Fibroblast of peridontal ligament (primary cell): ENCODE results near the gene SLC5A11.
"Not testable (repeated sequence)": the region's sequence is repeated elsewhere in the genome, so short reads cannot be mapped to it uniquely, and the experiment has no call there.

Experiments
- DNase-seq: peaks from one replicate; pipeline ENCODE4 v3.0.0-alpha.2; 2010; ENCODE audit errors: extremely low read depth

The SLC5A11 gene

DNA sequence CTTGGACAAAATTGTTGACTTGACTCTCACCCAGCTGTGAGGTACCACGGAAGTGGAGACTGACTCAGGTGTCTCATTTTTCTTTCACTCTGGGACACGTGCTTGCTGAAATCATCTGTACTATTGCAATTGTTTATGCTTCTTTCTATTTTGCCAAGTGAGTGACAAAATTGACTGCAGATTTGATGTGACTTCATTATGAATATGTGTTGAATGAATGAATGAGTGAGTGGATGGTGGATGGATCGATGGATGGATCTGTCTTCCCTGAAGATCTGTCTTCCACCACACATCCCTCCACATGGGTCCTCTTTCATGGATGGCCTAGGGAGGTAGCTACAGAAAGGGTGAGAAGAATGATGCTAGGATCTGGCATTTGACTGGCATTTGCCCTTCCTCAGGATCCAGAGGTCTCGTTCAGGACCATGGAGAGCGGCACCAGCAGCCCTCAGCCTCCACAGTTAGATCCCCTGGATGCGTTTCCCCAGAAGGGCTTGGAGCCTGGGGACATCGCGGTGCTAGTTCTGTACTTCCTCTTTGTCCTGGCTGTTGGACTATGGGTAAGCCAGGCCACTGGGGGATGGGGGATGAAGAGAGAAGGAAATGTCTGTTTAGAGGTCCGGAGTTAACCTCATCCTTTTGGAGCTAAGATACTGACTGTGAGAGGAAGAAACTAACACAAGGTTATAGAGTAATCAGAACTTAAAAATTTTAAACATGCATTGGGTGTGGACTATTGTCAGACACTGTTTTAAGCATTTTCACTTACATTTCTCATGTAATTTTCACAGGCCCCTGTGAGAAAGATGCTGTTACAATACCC, 12.7 kb downstream of the SLC5A11 start:
- peak; percentile 56 for DNase-seq

DNA sequence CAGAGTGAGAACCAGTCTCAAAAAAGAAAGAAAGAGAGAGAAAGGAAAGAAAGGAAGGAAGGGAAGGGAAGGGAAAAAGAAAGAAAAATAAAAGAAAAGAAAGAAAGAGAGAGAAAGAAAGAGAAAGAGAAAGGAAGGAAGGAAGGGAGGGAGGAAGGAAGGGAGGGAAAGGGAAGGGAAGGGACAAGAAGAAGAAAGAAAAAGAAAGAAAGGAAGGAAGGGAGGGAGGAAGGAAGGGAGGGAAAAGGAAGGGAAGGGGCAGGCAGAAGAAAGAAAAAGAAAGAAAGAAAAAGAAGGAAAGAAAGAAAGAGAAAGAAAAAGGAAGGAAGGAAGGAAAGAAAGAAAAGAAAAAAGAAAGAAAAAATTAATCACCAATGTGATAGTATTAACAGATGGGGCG, 15.7 kb downstream of the SLC5A11 start:
- DNase-seq, result no peak

DNA sequence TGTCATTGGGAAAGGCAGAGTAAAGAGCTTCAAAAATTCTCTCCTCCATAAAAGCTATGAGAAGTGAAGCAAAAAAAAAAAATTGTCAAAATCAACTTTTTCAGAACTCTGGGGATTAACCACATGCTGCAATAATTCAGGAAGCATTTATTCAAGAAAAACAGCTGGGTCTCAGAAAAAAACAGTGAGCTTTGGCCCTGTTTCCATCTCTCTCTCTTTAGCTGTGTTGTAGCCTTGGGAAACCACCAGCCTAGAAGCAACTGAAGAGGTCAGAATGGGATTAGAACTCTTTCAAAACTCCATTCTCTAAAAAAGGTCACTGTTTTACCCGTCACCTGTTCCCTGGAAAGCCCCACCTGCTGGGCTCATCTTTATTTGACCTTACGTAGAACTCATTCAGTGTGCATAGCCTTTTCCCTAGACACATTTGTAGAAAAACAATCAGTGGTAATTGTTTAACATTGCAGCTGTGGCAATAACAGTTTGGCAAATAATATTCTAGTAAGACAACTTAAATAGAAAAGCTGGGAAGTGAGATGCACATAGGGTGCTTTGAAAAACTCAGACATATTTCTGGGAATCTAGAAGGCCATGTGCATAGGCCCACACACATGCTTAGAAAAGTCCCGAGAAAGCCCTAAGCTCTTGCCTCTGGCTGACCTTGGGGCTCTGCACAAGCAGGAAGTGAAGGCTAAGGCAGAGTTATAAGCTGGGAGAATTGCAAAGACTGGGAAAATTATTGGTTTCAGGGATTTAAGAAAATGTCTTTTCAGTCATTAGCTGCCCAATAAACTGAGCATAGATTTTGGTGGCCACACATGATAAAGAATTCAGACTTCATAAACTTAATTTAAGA, 18.0 kb downstream of the SLC5A11 start:
- DNase-seq, result no peak

DNA sequence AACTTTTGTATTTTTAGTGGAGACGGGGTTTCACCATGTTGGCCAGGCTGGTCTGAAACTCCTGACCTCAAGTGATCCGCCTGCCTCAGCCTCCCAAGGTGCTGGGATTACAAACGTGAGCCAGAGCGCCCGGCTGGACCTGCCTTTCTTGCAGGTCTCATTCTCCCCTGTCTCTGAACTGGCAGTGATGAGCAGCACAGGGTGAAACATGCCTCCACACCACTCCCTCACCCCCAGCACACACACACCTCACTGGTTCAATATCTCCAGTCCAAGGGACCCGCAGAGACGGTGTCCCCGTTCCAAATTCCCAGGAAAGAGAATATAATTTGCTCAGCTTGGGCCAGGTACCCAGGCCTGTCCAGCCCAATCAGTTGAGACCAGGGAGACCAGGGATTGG, 23.3 kb downstream of the SLC5A11 start:
- no peak for DNase-seq

DNA sequence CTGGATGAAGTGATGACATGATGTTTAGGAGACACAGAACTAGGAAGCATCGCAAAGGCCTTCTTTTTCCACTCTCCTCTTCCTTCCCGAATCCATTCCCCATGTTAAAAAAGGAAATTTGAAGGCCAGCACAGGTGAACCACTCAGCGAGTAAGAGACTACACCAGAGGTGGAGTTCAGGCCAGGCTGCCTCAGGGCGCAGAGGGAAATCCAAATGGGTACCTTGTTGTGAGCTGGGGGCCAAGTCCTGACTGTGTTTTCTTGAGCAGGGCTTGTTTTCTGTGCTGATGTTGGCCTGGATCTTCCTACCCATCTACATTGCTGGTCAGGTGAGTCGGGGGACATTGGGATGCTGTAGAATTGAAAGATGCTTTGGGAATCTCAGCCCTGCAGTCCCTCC, 26.1 kb downstream of the SLC5A11 start:
- no peak for DNase-seq

DNA sequence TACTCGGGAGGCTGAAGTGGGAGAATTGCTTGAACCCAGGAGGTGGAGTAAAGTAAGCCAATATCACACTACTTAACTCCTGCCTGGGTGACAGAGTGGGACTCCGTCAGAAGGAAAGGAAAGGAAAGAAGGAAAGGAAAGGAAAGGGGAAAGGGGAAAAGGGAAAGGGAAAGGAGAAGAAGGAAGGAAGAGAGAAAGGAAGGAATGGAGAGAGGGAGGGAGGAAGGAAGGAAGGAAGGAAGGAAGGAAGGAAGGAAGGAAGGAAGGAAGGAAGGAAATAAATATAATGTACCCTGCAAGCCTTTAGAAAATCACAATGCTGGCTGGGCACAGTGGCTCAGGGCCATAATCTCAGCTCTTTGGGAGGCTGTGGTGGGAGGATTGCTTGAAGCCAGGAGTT, 27.3 kb downstream of the SLC5A11 start:
- DNase-seq, result no peak

DNA sequence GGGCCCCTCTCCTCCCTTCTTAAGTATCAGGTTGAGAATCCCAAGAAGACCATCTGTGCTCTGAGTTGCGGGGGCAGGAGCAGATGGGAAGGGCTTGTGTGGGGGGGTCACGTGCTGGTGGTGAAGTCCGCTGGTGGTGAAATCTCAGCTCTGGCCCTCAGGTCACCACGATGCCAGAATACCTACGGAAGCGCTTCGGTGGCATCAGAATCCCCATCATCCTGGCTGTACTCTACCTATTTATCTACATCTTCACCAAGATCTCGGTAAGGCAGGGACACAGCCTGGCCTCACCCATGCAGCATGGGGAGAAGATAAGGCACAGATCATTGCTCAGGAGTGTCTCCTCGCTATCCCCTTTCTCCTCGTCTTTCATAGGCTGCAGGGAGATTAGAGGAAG, 29.7 kb downstream of the SLC5A11 start:
- no peak for DNase-seq

DNA sequence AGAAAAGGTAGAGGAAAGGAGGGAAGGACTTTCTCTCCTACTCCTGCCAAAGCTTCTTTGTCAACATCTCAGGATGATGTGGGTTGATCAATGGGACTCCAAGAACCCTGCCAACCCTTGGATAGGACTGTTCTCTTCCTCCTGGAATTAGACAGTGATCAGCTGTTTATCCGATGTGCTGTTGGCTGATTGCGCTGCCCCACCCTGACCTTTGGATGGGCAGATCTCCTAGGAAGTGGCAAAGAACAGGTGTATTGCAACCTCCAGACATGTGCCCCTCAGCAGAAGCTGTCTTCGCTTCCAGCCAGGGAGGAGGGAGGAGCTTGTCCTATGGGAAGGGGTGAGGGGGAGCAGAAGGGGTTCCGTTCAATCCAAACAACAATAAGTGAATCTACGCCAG, 30.5 kb downstream of the SLC5A11 start:
- DNase-seq, result no peak

DNA sequence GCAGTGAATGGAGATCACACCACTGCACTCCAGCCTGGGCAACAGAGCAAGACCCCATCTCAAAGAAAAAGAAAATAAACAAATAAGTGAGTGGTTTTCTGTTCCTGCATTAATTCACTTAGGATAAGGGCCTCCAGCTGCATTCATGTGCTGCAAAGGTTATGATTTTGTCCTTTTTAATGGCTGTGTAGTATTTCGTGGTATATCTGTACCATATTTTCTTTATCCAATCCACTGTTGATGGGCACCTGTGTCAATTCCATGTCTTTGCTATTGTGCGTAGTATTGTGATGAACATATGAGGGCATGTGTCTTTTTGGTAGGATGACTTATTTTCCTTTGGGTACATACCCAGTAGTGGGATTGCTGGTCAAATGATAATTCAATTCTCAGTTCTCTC, 33.9 kb downstream of the SLC5A11 start:
- no peak for DNase-seq

DNA sequence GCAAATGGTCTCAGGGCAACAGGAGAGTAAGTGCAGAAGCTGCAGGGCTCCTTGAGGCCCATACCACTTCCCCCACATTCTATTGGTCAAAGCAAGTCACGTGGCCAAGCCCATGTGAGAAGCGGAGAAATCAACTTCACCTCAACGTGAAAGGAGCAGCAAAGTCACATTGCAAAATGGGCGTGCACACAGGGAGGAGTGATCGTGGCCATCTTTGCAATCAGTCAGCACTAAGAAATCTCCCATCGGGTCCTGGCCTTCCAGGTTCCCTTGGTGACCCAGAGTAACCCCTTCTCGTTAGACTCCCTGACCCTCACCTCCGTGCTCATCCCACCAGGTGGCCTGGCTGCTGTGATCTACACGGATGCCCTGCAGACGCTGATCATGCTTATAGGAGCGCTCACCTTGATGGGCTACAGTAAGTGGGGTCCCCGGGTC, 38.0 kb downstream of the SLC5A11 start:
- DNase-seq, result no peak

DNA sequence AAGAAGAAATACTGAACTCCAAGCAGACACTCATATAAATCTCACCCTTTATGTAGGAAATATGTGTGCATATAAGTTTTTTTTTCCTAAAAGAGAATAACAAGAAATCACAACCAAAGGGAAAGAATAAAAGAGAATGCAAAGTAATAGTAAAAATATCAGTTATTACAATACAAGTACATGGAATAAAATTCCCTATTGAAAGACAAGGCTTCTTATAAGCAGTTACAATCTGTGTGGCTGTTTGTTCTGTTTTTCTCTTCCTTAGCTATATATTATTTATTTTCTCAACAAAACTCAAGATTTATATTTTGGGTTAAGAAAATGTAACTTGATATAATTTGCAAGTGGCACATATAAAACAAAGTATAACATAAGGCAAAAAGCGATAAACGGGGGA, 41.7 kb downstream of the SLC5A11 start:
- no peak for DNase-seq

DNA sequence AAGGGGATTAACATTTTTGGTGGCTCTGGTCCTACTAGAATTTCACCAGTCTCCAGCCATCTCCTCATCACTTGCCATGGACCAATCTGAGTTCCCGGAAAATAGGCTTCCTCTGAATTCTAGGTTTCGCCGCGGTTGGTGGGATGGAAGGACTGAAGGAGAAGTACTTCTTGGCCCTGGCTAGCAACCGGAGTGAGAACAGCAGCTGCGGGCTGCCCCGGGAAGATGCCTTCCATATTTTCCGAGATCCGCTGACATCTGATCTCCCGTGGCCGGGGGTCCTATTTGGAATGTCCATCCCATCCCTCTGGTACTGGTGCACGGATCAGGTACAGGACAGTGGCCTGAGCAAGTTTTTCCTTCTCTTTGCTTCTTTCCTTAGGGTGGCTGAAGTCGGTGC, 45.0 kb downstream of the SLC5A11 start:
- no peak for DNase-seq

DNA sequence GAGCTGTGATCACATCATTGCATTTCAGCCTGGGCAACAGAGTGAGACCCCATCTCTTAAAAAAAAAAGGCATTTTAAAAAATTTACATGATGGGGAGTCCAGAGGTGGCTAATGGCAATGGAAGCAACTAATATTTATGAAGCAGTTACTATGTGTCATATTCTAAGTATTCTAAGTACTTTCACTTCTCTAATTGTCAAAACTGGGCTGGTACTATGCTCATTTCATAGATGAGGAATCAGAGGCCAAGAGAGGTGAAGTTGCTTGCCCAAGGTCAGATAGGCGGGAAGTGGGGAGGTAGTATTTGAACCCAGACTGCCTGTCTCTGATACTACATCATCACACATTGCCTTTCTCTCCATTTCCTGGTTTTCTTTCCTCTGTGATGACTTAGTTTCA, 50.7 kb downstream of the SLC5A11 start:
- no peak for DNase-seq

DNA sequence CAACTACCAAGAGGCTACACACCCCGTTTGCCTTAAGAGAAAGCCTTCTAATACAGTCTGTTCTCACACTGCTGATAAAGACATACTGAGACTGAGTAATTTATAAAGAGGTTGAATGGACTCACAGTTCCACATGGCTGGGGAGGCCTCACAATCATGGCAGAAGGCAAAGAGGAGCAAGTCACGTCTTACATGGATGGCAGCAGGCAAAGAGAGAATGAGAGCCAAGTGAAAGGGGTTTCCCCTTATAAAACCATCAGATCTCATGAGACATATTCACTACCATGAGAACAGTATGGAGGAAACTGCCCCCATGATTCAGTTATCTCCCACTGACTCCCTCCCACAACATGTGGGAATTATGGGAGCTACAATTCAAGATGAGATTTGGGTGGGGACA, 51.8 kb downstream of the SLC5A11 start:
- DNase-seq, result not testable (repeated sequence)

DNA sequence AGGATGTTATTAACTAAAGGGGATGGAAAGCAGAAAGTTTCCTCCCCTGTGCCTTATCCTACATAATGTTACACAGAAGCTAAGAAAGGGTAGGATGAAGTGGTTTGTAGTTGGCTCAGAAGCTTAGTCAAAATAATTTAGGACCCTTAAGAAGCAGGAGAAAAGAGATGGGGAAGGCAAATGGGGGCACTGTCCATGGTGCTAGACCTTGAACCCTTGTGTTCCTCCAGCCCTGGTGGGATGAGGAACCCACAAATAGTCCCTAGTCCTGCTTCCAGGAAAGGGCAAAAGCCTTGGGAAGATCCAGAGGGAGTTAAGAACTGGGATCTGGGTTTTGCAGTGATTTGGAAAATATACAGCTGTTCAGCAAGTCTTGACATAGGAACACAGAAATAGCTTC, 54.5 kb downstream of the SLC5A11 start:
- DNase-seq, result no peak

DNA sequence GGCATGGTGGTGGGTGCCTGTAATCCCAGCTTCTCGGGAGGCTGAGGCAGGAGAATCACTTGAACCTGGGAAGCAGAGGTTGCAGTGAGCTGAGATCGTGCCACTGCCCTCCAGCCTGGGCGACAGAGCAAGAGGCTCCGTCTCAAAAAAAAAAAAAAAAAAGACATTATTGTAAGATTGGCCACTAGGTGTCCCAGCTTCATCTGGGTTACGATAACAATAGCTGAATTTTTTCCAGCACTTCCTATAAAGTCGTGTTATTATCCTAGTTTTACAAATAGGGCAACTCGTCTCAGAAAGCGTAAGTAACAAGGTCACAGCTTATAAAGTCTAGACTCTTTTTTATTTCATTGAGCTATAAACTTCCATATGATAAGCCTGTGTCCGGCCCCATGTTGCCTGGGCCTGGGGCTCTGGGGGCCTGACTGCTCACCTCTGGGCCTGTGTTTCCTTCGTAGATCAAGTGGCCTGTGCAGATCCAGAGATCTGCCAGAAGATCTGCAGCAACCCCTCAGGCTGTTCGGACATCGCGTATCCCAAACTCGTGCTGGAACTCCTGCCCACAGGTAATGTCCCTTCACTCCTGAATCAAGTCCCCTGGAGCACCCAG, 60.5 kb downstream of the SLC5A11 start:
- DNase-seq, result peak; percentile 43

DNA sequence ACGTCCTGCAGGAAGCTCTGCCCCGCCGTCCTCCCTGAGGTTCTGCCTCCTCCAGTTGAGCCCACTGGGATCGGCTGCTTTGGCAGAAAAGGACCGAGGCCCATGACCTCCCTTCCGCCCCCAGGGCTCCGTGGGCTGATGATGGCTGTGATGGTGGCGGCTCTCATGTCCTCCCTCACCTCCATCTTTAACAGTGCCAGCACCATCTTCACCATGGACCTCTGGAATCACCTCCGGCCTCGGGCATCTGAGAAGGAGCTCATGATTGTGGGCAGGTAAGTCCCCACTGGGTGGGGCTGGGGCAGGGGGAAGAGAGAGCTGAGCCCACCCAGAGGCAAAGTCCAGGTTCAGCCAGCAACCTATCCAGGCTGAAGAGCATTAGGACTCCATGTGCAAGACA, 61.1 kb downstream of the SLC5A11 start:
- DNase-seq, result no peak

DNA sequence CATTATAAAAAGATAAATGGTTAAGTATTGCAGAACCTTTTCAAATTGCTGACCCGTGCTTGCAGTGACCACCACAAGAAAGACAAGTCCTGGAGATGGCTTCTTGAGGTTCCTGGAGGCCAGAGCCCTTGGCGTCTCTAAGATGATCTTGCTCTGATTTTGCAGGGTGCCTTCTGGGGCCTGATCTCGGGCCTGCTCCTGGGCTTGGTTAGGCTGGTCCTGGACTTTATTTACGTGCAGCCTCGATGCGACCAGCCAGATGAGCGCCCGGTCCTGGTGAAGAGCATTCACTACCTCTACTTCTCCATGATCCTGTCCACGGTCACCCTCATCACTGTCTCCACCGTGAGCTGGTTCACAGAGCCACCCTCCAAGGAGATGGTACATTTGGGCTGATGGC, 63.0 kb downstream of the SLC5A11 start:
- no peak for DNase-seq

DNA sequence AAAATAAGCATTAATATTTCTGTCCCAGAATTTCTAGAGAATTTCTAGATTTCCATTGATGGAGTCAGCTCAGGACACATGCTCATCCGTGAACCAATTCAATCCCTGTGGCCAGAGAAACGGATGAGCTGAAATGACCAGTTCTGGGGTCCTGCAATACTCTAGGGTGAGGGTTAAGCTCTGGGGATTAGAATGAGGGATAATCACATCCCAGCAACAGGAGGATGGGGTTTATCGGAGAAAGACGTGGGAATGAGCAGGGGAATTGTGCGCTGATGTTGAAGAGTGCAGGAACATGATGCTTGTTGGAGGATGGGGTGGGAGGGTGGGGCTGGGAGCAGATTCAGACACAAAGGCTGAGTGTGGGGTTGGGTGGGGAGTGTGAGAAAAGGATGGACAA, 64.1 kb downstream of the SLC5A11 start:
- no peak for DNase-seq

DNA sequence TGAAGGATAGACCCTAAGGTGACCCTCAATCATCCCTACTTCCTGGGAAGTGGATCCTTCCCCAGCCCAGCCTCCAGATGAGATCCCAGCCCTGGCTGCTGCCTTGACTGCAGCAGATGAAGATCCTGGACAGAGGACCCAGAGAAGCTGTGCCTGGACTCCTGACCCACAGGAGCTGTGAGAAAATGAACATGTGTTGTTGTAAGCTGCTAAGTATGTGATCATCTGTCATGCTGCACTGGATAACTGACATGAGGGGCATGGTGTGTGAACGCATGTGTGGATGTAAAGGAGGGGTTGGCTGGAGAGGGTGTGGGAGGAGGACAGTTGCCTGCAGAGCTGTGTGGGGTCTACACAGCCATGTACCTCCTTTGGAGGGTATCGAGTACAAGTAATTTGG, 69.3 kb downstream of the SLC5A11 start:
- DNase-seq, result no peak

DNA sequence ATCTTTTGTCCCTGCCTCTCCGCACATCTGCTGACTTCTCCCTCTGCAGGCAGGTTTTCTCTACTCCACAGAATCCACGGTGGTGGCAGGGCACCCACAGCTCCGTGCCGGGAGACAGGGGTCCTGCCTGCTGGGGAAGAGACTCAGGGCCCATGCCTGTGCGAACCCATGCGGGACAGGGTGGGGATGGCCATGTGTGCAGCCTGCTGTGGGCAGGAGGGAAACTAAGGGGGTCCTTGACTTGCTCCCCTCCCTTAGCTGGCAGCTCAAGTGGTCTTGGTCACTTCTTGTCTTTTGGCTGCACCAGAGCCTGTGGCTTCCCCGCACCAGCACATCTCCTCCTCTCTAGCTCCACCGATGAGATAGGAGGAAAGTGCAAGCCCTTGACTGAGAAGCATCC, 69.8 kb downstream of the SLC5A11 start:
- DNase-seq, result no peak

DNA sequence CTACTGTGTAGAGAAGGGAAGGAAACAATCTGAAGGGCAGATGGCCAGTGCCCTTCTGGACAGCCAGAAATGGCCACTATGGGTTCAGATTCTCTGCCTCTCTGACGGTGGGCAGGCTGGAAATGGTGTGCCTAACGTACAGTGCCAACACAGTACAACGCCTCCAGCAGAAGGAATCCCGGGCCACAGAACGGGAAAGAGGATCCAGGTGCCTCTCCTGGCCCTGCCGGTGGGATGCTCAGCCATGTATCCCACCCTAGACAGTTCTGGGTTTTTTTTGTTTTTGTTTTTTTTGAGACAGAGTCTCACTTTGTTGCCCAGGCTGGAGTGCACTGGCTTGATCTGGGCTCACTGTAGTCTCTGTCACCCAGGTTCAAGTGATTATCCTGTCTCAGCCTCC, 71.5 kb downstream of the SLC5A11 start:
- no peak for DNase-seq

DNA sequence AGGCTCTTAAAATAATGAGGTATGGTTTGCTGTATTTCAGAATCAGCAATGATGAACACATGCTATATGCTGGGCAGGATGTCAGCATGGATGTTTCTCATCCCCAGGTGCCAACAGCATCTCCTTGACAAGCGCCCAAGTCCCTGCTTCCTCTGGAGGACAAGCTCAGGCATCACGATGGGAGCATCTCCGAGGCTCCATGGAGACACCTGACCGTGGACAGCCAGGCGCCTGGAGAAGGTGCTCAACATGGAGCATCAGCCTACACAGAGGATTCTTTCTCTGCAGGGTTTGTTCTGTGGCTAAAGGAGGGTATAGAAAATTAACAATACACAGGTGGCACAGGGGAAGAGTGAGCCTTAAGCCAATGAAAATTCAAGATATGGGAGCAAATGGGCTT, 72.1 kb downstream of the SLC5A11 start:
- no peak for DNase-seq
